ENCODE data around the gene NT5C2. TPM values are rescaled to one million over a fixed set of nuclear protein-coding genes. Genes with fewer than 3 reads are reported as not detected.

Gene NT5C2
- total RNA-seq, 1 experiment from 2014 or later = 76.1 TPM

GRCh38 chr10:103231047-103231551 is 38.0 kb upstream of the NT5C2 start:
- no peak overlapping the region for H3K4me3 Mint-ChIP-seq
- no peaks in the 10 kb centered on the region for H3K27me3 Mint-ChIP-seq (ENCODE audit: low read depth)
- H3K36me3 Mint-ChIP-seq = no peaks in the 10 kb centered on the region
- CTCF ChIA-PET = interaction anchor here (0.6 to 3.0 kb wide), 10 partner anchors 14 to 1061 kb away, joined by 3 to 22 read pairs (median 4); partner anchors contain the start of genes CNNM2, INA and NT5C2
- H3K9me3 Mint-ChIP-seq = peaks cover 4% of the 10 kb centered on the region
- TF ChIP-seq, protein P1, sequence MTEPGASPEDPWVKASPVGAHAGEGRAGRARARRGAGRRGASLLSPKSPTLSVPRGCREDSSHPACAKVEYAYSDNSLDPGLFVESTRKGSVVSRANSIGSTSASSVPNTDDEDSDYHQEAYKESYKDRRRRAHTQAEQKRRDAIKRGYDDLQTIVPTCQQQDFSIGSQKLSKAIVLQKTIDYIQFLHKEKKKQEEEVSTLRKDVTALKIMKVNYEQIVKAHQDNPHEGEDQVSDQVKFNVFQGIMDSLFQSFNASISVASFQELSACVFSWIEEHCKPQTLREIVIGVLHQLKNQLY (CRISPR knock-in tag; IDR thresholded peaks at IDR 0.05) = no peak
- TF ChIP-seq FOXJ3 (CRISPR knock-in tag; IDR thresholded peaks at IDR 0.05; ENCODE audit: borderline replicate concordance) (no peak), MYBL2 (CRISPR knock-in tag; IDR thresholded peaks at IDR 0.05) (no peak), ZNF232 (CRISPR knock-in tag; IDR thresholded peaks at IDR 0.05) (no peak), CBFB (CRISPR knock-in tag; IDR thresholded peaks at IDR 0.05; ENCODE audit: low read depth) (no peak), NFYB (CRISPR knock-in tag; conservative IDR thresholded peaks at IDR 0.05; ENCODE audit: low read depth) (no peak), MAX (CRISPR knock-in tag; IDR thresholded peaks at IDR 0.05) (no peak), AFF4 (CRISPR knock-in tag; IDR thresholded peaks at IDR 0.05; ENCODE audit: borderline replicate concordance) (no peak), SMAD4 (CRISPR knock-in tag; IDR thresholded peaks at IDR 0.05) (no peak), GABPB1 (CRISPR knock-in tag; IDR thresholded peaks at IDR 0.05) (no peak), ZNF425 (CRISPR knock-in tag; conservative IDR thresholded peaks at IDR 0.05) (no peak)
- TF ChIP-seq, protein P2, sequence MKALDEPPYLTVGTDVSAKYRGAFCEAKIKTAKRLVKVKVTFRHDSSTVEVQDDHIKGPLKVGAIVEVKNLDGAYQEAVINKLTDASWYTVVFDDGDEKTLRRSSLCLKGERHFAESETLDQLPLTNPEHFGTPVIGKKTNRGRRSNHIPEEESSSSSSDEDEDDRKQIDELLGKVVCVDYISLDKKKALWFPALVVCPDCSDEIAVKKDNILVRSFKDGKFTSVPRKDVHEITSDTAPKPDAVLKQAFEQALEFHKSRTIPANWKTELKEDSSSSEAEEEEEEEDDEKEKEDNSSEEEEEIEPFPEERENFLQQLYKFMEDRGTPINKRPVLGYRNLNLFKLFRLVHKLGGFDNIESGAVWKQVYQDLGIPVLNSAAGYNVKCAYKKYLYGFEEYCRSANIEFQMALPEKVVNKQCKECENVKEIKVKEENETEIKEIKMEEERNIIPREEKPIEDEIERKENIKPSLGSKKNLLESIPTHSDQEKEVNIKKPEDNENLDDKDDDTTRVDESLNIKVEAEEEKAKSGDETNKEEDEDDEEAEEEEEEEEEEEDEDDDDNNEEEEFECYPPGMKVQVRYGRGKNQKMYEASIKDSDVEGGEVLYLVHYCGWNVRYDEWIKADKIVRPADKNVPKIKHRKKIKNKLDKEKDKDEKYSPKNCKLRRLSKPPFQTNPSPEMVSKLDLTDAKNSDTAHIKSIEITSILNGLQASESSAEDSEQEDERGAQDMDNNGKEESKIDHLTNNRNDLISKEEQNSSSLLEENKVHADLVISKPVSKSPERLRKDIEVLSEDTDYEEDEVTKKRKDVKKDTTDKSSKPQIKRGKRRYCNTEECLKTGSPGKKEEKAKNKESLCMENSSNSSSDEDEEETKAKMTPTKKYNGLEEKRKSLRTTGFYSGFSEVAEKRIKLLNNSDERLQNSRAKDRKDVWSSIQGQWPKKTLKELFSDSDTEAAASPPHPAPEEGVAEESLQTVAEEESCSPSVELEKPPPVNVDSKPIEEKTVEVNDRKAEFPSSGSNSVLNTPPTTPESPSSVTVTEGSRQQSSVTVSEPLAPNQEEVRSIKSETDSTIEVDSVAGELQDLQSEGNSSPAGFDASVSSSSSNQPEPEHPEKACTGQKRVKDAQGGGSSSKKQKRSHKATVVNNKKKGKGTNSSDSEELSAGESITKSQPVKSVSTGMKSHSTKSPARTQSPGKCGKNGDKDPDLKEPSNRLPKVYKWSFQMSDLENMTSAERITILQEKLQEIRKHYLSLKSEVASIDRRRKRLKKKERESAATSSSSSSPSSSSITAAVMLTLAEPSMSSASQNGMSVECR (CRISPR knock-in tag; IDR thresholded peaks at IDR 0.05; ENCODE audit: borderline replicate concordance) = no peak
- TF ChIP-seq, protein P3, sequence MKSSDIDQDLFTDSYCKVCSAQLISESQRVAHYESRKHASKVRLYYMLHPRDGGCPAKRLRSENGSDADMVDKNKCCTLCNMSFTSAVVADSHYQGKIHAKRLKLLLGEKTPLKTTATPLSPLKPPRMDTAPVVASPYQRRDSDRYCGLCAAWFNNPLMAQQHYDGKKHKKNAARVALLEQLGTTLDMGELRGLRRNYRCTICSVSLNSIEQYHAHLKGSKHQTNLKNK (CRISPR knock-in tag; IDR thresholded peaks at IDR 0.05) = no peak
- TF ChIP-seq, protein P4, sequence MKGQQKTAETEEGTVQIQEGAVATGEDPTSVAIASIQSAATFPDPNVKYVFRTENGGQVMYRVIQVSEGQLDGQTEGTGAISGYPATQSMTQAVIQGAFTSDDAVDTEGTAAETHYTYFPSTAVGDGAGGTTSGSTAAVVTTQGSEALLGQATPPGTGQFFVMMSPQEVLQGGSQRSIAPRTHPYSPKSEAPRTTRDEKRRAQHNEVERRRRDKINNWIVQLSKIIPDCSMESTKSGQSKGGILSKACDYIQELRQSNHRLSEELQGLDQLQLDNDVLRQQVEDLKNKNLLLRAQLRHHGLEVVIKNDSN (CRISPR knock-in tag; IDR thresholded peaks at IDR 0.05) = no peak
- POLR2A ChIA-PET = interaction anchor here (0.7 to 2.5 kb wide), 4 partner anchors 12 to 313 kb away, joined by 3 to 21 read pairs (median 4); partner anchors contain the start of genes CNNM2 and NT5C2
- peak; percentile 90 for ATAC-seq
- H3K4me1 Mint-ChIP-seq = peaks cover 36% of the 10 kb centered on the region
- H3K27ac Mint-ChIP-seq = peak overlapping the region; percentile 96
- DNase-seq (ENCODE audit: low spot score) = peak; percentile 51
